GM18502 (cell line): ENCODE results near the gene PRKCZ.
"Not testable (repeated sequence)": the region's sequence is repeated elsewhere in the genome, so short reads cannot be mapped to it uniquely, and the experiment has no call there.

Experiments
- ATAC-seq: cut with Tn5 transposase; IDR thresholded peaks from one replicate; pipeline ENCODE4 v1.9.1; 2021; ENCODE audit warnings: mild to moderate bottlenecking; ENCODE audit not compliant: unreplicated experiment, poor library complexity

Gene PRKCZ

DNA sequence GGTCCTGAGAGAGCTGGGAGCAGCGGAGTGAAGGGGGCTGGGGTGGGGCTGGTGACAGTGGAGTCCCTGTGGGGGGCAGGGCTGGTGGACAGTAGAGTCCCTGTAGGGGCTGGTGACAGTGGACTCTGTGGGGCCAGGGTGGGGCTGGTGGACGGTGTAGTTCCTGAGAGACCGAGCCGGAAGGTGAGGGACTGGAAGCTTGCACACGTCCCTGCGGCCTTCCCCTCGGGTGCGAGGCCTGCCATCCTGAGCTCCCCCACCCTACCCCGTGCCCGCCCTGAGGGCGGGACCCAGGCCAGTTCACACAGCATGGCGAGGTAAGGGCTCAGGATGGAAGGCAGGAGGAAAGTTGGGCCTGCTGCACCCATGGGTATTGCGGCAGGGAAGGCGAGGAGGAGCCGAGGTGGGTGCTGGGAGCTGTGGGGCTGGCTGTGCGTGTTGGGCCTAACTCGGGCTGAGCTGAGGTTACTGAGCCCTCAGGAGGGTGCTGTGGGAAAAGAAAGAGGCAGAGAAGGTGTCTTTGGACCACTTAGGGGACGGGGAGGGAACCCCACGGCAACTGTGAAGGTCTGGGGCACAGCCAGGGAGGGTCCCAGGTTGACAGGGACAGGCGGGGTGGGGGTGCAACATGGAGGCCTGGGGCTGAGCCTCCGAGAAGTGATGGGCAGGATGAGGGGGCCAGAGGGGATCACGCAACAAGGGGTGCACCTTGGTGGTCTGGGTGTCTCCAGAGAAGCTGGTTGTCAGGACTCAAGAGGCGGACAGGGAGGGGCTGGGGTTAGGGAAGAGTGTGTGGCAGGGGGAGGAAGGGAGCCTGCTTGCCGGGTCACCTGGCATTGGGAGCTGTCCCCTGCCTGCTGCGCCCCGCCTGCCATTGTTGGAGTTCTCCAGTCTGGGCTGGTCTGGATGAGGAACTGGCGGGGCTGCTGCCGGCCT is 60.8 kb downstream of the PRKCZ start:
- ATAC-seq: no peak

DNA sequence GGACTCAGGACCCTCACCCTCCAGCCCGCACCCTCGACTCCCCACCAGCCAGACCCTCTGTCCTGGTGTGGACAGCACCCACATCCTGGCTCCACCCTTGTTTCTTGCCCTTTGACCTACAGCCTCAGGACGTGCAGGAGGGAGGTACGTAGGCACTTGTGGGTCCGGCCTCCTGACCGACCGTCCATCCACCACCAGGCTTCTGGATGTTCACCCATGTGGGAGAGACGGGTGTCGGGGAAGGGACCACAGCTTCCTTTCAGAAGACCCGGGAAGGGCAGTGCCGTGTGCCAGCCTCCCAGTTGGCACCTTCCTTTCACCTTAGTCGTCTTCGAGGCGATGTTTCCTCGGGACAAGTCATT is 61.4 kb downstream of the PRKCZ start:
- ATAC-seq: no peak

DNA sequence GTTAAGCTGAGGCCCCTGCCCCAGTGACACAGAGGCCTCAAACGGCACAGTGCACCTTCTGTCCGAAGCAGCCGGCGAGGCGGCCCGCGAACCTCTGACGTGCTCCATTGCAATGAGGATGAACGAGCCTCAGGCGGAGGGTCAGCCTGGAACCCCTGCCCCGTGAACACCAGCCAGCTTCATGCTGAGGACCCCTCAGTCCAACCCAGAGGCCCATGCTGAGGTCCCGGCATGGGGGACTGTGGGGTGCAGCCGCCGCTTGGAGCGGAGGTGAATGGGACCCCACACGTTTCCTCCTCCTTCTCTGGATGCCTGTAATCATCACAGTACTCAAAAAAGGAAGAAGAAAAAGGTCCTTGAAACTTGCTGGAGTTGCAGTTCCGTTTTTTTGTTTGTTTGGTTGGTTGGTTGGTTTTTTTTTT is 62.1 kb downstream of the PRKCZ start:
- no peak for ATAC-seq

DNA sequence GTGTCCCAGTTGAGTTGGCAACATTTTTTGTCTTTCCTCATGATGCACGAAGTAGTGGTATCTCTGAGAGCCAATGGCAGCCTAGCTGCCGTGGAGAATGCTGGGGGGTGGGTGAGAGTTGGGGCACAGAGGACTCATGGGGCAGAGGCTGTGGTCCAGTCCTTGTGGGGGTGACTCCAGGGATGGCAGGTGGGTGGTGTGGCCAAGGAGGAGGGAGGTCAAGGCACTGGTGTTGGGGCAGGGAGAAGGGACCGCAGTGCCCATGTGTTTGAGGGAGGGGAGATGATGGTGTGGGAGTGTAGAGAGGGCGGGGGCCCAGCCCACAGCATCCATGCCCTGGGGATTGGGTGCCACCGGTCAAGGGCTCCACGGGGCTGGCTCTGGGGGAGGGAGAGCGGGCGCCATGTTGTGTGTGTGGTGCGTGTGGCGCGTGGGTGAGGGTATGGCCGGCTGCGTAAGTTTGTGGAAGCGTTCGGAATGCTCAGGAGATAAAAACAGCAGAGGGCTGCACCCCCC is 63.5 kb downstream of the PRKCZ start:
- no peak for ATAC-seq

DNA sequence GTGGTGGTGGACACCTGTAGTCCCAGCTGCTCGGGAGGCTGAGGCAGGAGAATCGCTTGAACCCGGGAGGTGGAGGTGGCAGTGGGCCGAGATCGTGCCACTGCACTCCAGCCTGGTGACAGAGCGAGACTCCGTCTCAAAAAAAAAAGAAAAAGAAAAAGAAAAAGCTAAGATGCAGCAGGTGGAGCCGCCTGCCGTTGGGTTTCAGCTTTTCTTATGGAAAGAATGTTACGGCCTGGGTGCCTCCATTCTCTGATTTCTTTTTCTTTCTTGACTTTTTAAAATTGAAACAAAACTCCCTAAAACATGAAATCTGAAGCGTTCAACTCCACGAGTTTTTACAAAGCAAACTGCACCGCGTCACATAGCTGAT is 64.4 kb downstream of the PRKCZ start:
- ATAC-seq: not testable (repeated sequence)

DNA sequence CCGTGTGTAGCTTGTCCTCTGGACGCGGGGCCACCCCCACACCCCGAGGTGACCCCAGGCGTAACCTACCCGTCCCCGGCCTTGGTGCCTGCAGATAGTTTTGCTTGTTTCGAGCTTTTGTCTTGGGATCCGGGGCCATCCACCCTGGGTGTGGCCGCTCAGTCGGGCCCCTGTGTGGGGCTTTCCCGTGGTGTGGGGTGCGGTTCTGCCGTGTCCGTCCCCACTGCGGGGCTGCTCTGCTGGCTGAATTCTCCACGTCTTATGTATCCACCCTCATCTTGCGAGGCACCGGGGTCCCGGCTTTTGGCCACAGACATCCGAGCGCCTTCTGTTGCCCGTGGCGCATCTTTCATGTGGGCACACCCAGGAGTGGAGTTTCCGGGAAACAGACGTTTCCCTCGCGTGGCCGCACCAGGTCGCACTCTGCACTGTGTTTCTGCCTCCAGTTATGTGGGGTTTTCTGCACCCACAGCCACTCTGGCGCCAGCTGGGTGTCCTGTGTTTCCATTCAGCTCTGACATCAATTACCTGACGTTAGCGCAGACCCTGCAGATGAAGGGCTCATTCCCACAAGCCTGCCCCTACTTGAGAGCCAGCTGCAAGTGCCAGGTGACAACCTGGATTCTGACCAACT is 64.9 kb downstream of the PRKCZ start:
- no peak for ATAC-seq

DNA sequence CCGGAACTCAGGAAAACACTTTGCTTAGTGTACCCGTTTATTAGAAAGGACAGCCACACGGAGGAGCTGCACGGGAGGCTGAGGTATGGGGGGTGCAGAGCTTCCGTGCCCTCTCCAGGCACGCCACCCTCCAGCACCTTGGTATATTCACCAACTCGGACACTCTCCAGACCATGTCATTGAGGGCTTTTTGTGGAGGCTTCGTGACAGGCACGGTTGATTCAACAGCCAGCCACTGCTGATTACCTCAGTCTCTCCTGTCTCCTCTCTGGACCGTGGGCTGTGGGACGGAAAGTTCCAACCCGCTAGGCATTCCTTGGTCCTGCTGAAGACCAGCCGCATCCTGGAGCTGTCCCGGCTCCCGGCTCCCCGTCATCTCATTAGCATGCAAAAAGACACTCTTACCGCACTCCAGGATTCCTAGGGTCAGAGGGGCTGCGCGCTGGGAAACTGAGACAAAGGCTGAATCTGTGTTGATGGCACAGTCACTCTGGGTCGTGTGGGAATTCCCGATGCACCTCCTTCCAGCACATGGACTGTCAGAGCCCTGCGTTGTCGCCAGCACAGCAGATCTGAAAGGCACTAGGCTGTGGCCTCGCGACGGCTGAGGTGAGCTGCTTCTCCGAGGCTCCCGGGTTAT is 65.6 kb downstream of the PRKCZ start:
- ATAC-seq: no peak

DNA sequence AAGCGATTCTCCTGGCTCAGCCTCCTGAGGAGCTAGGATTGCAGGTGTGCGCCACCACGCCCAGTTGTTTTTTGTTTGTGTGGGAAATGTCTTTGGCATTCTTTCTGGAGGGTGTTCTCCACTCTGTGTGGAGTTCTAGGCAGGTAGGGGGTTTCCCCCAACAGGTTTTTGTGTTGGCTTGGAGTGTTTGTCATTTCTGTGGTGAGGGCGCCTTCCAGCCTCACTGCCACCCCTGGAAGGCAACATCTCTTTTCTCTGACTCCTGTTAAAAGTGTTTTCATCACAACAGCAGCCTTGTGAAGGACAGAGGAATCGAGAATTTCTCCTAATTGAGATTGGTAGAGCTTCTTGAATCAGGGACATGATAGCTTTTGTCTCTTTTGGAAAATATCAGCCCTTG is 69.7 kb downstream of the PRKCZ start:
- ATAC-seq: no peak

DNA sequence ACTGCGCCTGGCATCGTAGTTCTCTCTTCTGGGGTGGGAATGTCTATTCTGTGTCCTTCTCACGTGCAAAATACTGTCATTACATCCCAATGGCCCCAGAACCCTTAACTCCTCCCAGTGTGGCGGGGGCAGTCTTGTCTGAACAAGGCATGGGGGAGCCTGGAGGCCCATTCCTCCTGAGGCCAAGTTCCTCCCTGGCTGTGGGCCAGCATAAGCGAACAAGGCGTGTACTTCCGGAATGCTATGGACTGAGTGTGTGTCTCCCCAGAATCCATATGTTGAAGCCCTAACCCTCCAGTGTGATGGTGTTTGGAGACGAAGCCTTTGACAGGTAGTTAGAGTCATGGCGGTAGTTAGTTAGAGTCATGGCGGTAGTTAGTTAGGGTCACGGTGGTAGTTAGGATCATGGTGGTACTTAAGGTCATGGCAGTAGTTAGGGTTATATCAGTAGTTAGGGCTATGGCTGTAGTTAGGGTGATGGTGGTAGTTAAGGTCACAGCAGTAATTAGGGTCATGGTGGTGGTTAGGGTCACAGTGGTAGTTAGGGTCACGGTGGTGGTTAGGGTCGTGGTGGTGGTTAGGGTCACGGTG is 71.0 kb downstream of the PRKCZ start:
- ATAC-seq: no peak

DNA sequence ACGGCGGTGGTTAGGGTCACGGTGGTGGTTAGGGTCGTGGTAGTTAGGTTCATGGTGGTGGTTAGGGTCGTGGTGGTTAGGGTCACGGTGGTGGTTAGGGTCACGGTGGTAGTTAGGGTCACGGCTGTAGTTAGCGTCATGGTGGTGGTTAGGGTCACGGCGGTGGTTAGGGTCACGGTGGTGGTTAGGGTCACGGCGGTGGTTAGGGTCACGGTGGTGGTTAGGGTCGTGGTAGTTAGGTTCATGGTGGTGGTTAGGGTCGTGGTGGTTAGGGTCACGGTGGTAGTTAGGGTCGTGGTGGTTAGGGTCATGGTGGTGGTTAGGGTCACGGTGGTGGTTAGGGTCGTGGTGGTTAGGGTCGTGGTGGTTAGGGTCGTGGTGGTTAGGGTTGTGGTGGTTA is 71.6 kb downstream of the PRKCZ start:
- ATAC-seq: not testable (repeated sequence)

DNA sequence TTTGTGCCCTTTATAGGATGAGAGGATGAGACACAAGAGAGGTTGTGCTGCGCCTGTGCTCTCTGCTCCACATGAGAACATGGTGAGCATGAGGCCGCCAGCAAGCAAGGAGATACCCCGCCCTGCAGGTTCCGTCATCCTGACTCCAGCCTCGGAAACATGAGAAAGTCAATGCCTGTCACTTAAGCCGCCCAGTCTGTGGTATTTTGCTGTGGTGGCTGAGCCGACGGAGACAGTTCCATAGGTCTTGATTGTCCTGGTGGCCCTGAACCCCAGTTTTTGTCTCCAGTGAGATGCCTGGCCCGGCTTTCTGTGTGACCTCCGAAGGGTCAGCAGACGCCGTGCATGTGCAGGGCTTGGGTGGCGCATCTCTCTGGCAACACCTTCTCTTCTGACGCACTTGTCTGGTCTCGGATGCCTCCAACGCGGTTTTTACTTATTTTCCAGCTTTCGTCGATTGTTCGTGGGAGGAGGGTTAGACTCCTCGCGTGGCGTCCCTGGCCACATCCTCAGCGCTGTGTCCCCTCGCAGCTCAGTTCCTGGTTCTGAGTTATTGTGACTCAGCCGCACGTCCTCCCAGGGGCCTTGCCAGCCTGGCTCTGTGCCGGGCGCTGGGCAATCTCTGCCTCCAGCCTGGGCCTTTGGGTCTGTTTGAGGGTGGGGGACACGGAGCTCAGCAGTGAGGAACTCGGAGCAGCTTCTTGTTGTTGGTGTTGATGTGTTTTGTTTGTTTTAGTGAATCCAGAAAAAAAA is 74.4 kb downstream of the PRKCZ start:
- ATAC-seq: no peak

DNA sequence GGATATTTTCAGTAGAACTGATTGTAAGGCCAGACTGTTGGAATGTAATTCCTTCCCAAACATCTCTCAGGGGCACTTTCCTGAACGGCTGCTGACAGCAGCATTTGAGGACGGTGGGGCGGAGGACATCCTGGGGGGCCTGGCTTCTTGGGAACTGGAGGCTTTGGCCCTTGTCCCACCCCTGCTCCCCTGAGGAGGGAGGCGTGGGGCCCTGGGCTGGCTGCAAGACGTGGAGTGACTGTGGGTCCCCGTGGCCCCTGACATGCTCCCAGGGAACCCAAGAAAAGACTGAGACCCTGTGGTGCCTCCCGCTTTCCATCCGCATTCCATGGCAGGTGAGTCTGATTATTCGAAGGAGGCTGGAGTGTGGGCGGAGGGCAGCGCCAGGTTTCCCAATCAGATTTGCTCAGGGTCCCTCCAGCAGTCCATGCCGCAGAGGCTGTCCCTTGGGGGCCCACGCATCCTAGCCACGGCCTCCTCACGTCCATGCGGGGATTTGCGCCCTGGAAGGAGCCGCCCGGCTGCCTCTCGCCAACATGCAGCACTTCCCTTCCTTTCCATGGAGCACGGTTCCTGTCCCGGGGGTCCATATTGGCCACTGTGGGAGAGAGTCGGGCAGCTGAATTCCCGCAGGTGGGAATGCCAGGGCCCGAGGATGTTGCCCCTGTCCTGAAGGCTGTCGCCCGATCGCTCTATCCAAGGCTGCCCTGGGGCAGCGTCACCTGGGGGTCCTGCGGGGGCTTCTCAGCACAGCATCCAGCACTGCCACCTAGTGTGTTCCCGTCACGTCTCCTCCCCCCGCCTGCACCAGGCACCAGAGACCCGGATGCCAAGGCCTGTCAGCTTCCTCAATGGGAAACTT is 75.4 kb downstream of the PRKCZ start:
- ATAC-seq: no peak

DNA sequence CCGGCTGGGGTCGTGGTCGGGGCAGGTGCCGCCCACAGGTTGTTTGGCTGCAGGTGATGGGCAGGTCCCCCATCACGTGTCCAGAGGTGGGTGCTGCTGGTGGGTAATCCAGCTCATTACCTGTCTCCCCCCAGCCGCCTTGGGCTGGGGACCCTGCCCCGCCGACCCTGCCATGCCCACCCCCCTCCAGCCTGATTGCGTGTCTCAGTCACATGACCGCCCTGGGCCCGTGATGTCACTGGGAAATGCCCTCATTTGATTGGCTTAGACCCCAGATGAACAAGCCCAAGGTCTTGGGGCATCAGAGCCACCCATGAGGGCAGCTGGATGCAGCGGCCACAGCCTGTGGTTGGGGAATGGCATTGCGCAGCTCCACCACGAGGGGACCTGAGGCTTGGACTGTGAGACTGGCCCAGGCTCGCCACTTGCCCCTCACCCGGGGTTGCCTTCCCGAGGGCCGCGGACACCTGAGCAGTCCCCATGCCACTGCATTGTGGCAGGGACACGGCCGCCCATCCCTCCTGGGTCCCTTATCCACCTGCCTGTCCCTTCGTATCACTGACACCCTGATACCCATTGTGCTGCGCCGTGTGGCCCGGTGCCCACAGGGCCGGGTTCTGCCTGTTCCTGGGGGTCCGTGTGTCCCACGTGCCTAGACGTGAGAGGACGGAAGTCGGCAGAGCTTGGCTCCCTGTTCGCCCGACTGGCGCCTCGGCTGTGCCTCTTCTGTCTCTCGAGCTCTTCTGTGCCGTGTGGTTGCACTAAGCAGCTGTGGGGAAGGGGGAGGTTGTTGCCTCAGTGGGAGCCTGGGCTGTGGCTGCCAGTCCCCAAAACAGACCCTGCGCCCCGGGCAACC is 76.3 kb downstream of the PRKCZ start:
- no peak for ATAC-seq

DNA sequence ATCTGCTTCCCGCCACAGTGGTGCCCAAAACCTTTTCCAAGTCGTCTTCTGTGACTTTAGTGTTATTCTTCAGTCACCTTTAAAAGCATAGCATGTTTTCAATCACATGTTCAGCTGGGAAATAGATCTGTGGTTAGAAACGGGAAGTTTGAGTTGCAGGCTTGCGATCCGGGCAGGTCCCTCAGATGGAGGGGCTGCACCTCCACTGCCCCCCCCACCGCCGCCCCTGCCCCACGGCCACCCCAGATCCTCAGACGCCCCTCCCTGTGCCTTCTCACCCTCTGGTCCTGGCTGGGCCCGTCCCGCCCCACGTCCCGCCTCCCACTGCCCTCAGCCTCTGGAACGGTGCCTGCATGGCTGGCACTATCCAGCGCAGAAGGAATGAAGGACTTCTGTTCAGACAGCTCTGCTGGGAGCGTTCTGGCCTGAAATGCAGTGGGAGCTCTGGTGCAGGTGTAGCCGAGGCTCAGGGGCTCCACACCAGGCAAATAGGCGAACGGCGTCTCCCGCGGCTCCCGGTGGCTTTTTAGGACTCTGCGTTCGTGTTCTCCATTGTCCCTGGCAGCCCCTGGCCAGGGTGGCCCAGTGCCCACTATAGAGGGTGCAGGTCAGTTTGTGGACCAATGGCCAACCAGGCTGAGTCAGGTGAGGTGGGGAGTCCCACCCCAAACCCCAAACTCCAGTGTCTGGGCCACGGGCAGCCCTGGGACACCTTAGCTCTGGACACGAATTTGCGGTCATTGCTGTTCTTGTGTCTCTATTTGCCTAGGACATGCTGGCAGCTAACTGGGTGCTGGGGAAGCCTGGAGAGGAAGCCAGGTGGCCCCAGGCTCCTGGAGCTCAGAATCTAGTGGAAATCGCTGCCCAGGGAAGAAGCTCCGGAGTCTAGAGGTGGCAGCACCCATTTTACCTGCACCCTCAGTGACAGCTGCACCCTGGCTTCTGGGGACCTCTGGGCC is 77.3 kb downstream of the PRKCZ start:
- ATAC-seq: no peak

DNA sequence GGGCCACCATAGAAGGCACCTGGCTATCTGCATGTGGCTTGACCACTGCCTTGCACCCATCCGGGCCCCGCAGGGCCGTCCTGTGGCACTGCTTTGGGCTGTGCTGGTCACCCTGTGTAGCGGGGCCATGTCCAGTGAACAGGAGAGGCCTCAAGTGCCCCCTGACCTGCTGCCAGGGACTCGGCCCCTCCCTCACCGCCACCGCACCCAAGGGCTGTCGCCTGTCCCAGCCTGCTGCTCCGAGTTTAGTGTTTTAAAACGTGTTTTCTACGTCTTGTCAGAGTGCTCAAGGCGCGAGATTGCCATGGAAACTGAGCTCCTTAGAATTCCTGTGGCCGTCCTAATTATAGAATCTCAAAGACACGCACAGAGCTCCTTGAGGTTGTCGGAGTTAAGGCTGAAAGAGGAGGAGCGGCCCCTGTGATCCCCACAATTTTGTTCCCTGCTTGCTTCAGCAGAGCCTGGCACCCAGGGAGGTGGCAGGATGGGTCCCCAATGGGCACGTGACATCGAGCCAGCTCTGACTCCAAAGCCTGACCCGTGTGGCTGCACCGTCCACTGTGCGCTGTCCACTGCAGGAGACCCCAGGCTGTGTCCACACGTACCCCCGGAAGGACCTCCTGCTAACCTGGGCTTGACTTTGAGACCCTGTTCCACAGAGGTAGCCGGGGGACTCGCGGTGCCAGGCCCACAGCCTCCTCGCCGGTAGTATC is 78.1 kb downstream of the PRKCZ start:
- no peak for ATAC-seq

DNA sequence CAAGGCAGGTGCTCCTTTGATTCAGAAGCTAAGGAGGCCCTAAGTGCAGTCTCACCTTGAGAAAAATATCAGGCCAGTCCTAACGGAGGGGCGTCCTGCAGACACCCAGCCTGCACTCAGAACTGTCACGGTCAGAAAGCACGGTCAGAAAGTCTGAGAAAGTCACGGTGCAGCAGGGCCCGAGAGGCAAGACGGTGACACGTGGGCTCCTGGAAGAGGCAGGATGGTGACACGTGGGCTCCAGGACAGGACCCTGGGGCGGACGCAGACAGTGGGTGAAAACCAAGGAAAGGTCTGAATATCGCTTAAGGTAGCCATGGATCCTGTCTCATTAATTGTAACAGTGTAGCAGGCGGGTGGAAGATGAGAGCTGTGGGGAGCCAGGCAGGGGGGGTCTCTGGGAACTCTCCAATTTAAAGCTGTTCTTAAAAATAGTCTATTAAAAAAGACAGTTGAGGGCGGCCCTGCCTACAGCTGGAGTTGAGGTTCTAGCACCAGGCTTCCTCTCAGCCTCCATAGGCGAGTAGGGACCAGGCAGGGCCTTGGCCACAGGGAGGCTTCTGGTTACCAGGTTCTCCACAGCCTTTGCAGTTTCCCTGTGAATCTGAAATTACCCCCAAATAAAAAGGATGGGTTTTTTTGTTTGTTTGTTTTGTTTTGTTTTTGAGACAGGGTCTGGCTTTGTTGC is 79.2 kb downstream of the PRKCZ start:
- no peak for ATAC-seq
